Measurements from ENCODE around the gene NAT10.

DNA sequence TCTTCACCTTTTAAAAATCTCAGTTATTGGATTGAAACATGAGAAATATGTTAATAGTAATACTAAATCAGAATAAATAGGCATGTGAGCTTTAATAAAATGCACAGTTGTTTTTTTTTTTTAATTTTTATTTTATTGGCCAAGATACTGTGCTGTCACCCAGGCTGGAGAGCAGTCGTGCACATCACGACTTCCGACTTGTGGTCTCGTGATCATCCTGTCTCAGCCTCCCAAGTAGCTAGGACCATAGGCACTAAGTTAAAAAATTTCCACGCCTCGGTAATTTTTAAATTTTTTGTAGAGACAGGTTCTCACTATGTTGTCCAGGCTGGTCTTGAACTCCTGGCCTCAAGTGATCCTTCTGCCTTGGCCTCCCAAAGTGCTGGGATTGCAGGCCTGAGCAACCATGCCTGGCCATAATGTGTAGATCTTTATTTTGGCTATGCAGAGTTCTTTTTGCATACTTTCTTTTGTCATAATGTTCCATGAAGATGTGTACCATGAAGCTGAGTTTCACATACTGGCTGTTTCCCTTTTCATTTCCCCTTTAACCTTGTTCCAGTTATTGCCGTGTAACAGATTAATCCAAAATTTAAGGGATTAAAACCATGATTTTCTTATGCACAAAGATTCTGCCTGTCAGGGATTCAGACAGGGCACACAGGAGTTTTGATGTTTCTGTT is 37.9 kb upstream of the NAT10 start:
- TF ChIP-seq, protein P1, sequence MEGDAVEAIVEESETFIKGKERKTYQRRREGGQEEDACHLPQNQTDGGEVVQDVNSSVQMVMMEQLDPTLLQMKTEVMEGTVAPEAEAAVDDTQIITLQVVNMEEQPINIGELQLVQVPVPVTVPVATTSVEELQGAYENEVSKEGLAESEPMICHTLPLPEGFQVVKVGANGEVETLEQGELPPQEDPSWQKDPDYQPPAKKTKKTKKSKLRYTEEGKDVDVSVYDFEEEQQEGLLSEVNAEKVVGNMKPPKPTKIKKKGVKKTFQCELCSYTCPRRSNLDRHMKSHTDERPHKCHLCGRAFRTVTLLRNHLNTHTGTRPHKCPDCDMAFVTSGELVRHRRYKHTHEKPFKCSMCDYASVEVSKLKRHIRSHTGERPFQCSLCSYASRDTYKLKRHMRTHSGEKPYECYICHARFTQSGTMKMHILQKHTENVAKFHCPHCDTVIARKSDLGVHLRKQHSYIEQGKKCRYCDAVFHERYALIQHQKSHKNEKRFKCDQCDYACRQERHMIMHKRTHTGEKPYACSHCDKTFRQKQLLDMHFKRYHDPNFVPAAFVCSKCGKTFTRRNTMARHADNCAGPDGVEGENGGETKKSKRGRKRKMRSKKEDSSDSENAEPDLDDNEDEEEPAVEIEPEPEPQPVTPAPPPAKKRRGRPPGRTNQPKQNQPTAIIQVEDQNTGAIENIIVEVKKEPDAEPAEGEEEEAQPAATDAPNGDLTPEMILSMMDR (IDR thresholded peaks at IDR 0.05): no peak
- no peak for TF ChIP-seq EP300 (IDR thresholded peaks at IDR 0.05)
